Amniotic stem cell (primary cell): ENCODE results near the gene CEP112.
"Not testable (repeated sequence)": the region's sequence is repeated elsewhere in the genome, so short reads cannot be mapped to it uniquely, and the experiment has no call there.

Experiments used
- DNase-seq: peaks from one replicate; lab custom pipeline; 2025; lab: John Stamatoyannopoulos, UW

CEP112 gene

GRCh38 chr17:65737451-65737850, 454.5 kb downstream of the CEP112 start:
- DNase-seq = no peak

DNA sequence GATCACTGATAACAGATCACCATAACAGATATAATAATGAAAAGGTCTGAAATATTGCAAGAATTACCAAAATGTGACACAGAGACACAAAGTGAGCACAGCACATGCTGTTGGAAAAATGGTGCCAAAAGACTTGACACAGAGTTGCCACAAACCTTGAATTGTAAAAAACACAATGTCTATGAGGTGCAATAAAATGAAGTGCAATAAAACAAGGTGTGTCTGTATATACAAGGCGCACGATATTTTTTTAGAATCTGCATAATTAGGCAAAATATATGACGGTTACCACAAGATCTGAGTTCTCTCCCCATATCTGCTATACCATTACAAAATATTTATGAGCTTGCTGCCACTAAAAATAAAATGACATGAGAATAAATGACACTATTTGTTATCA, 458.6 kb downstream of the CEP112 start:
- no peak for DNase-seq

DNA sequence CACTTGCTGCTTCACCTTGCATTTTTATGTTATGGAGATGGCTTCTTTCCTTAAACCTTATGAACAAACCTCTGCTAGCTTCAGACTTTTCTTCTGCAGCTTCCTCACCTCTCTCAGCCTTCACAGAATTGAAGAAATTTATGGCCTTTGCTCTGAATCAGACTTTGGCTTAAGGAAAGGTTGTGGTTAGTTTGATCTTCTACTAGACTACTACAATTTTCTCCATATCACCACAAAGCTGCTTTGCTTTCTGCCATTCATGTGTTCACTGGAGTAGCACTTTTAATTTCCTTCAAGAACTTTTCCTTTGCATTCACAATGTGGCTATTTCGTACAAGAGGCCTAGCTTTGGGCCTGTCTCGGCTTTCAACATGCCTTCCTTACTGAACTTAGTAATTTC, 459.3 kb downstream of the CEP112 start:
- DNase-seq = not testable (repeated sequence)

DNA sequence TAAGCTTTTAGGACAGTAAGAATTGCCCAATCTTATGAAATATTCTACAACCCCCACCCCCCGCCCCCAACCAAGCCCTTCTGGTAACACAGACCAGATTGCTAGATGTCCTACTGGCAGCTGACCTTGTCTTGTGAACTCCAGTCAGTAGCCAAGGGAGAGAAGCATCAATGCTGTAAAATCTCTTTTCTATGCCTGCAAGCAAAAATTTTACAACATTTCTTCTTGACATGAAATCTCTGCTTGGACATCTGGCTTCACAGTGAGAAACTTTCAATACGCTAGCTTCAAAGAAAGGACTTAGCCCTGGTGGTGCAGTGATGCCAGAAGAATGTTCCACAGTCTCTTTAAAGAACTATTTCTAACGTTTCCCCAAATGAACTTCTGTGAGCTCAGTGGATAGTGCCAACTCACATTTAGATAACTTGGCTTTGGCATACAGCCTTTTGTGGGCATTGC, 461.2 kb downstream of the CEP112 start:
- DNase-seq = no peak

DNA sequence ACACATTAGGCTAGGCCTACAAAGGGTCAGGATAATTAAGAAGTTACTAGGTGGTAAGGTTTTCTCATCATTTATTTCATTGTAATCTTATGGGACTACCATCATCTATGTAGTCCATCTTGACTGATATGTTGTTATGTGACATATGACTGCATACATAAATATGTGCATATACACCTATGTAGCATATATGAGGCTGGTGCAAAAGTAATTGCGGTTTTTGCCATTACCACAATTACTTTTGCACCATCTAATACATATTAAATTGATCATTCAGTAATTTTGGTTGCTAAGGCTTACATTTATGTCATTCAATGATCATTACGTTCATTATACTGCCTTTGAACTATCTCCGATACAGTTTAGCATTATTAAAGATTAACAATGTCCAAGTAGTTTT, 462.7 kb downstream of the CEP112 start:
- DNase-seq = no peak

DNA sequence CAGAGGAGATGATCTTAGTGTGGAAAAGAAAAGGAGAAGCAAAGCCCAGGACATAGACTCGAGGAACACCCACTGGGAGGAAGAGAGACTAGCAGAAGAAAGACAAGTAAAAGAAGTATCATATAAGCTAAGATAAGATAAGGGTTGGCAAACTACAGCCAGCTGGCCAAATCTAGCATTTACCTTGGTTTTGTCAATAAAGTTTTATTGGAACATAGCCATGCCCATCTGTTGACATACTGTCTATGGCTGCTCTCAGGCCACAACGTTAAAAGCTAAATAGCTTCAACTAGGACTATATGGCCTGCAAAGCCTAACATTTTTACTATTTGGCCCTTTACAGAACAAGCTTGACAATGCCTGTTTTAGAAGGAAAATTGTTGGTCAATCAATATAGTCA, 464.1 kb downstream of the CEP112 start:
- DNase-seq = no peak

DNA sequence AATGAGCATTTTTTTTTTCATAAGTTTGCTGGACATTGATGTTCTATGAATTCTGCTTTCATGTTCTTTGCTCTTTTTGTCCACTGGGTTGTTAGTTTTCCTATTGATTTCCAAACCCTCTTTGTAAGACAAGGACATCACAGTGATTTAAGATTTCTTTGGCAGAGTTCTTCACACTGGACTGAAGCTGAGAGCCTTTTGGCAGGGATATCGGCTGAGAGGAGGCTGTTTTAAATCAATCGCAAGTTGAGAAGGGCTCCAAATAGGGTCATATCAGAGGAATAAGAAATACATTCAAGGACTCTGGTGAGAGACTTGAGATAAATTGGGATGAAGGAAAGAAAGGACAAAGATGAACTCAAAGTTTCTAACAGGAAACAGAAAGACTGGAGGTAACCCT, 464.7 kb downstream of the CEP112 start:
- no peak for DNase-seq

DNA sequence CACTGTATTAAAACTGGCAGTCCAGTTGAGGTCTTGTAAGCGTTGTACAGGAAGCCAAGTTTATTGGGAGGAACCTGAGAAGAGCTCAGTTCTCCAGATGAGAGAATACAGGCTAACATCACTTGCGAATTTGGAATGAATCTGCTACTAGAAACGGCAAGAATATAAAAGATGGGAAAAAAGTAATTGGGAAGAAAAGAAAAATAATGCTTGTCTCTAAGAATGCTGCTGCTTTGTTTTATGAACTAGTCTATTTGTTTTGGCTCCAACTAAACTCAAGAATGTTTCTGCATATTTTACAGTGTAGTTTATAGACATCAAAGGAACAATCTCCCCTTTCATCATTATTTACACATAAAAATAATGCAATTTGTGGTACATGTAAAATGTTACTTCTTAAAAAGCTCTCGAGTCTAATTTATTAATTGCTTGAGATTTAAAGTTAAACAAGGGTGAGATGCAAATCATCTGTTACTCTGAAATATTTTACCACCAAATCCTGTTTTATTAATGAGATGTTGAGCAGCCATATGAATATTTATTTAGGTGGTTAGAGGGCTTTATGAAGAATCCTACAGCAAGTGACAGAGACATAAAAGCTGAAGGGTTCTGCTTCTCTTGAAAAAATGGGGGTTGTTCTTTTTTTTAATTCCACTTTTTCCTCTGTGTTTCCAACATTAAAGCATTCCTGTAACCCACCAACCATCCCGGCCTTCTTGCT, 468.3 kb downstream of the CEP112 start:
- DNase-seq = no peak

DNA sequence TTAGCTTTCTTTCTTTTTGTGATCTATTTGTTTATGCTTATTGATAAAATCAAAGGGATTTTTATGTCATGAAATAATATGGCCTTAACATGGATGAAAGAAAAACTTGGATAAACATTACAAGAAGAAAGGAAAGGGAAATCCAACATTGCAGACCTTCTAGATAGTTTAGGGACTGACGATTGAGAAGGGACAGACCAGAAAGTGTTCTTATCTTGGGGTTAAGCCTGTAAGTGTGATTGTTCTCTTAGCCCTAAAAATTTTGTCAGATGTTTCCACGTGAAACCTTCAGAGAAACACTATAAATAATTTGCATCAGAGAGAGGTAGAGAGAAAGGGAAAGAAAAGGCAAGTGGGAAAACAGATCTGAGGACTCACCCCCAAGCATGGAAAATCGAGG, 473.3 kb downstream of the CEP112 start:
- DNase-seq = no peak

DNA sequence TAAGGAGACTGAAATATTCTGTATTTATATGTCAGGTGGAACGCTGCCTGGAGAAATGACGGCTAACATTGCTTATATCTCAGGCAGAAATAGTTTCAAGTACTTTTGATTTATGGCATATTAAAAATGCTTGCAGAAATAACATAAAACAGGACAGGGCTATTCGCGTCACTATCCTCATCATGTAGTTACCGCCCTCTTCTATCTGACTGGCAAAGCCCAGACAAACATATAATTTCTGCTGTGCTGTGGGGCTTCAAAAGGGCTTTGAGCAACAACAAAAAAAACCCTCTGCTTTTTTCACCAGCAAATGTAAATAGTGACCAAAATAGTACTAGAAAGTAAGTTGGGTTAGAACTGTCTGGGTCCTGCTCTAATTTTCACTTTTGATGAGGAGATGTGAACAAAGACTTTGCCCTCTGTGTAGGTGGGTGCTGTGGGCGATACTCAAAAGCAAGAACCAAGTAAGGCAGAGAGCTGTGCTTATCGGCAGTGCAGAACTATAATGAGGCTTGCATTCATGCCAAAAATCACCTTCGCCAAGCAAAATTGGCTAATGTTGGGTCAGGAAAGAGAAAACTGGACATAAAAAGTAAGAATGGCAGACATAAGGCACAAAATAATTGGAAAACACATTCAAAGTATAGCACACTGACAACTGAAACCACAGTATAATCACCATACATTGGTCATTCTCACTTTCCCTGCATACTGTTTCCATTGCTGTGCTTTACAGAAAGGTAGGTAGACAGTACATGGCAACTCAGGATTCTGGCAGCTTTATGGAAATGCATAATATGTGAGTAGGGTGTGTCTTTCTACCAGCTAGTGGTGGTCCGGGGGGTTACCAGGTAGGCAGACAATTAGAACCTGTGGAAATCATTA, 479.3 kb downstream of the CEP112 start:
- DNase-seq = no peak

GRCh38 chr17:65711671-65712276, 480.2 kb downstream of the CEP112 start:
- DNase-seq = no peak

GRCh38 chr17:65707780-65708179, 484.2 kb downstream of the CEP112 start:
- no peak for DNase-seq

DNA sequence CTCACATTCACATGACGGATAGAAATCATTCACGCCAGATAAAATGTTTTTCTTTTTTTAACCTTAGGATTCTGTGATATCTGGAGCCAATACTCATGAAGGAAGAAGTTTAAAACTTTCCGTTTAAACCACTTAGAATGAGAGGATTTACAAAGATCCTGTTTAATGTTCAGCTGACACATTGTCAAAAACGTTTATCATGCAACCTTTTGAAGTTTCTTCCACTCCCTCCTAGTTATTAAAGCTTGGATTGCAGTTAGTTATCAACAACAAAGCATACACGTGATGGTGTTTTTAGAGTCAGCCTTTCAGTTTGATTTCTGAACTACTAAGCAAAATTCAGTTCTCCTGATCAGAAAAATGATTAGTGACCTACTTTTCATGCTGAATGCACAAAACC, 487.2 kb downstream of the CEP112 start:
- DNase-seq = no peak

DNA sequence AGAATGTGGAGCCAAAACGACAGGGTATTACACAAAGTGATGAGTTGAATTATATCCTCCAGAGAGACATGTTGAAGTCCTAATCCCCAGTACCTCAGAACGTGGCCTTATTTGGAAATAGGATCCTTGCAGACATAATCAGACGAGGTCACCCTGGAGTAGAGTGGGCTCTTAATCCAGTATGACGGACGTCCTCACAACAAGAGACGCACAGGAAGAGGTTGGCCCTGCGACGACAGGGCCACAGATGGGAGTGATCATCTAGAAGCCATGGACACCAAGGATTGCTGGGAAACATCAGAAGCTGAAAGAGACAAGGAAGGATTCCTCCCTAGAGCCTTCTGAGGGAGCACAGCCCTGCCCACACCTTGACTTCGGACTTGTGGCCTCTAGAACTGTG, 488.0 kb downstream of the CEP112 start:
- no peak for DNase-seq

DNA sequence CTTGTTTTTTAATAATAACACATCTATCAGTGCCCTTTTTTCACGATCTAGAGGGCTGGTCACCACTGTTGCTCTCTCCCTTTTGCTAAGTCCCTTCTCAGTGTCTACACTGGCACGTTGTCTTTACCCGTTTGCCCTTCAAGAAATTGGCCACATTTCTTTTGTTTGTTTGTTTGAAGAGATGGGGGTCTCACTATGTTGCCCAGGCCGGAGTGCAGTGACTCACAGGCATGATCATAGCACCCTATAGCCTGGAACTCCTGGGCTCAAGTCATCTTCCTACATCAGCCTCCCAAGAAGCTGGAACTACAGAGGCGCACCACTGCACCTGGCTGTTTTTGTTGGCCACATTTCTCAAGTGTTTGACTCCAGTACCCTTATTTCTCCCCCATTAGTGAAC, 492.5 kb downstream of the CEP112 start:
- DNase-seq = no peak

DNA sequence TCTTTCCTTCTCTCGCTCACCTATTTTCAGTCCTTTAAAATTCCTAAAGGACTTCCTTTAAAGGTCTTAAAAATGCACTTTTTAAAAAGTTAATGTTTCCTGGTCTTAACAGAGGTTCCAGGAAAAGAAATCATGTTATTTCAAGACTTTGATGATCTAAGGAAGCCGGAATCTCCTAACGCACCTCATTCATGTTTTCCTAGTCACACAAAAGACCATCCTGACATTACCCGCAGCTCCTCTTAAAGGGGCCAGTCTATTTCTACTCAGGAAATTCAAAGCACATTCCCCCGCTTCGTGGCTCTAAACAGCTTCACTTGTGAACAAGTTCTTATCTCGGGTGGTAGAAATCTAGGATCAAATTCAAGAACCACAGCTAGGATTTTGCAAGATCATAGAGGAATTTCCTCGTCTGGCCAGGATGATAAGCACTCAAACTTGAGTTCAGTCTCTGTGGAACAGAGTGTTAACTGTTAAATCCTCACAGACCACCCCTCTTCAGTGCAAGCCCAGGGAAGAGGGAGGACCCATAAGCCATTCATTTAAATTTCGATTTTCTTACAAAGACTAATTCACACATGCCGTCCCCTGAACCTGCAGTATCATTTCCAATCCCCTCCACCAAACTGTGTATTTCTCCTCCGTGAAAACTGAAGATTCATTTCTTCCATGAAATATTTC, 493.4 kb downstream of the CEP112 start:
- no peak for DNase-seq

GRCh38 chr17:65697661-65698060, 494.3 kb downstream of the CEP112 start:
- DNase-seq = no peak

DNA sequence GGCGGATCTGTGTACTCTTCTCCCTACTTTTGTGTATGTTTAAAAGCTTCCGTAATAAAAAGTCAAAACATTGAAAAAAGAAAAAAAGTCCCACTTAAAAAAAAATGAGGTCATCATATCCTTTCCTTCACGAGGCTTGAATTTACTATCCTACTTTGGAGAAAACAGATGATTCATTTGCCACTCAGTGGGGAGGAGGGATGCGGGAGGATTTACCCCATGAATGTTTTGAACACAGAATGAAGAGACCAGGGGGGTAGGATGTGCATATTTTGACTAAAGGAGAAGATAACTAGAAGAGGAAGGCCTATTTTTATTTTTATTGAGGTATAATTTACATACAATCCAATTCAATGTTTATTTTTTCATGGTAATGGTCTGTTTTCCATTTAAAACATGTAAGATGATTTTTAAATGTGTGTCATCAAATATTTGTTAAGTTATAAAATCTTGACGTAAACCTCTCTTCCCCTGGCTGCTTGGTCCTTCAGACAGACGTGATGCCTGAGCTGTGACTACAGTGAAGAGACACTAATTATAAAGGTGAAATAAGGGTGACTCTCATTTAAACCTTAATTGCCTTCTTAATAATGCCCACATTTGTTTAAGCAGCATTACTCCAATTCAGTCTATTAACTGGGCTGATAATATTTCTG, 495.1 kb downstream of the CEP112 start:
- DNase-seq = peak; percentile 28

- DNase-seq = no peak
These were observed 497.3 kb downstream of the CEP112 start for GRCh38 chr17:65694601-65695000.

DNA sequence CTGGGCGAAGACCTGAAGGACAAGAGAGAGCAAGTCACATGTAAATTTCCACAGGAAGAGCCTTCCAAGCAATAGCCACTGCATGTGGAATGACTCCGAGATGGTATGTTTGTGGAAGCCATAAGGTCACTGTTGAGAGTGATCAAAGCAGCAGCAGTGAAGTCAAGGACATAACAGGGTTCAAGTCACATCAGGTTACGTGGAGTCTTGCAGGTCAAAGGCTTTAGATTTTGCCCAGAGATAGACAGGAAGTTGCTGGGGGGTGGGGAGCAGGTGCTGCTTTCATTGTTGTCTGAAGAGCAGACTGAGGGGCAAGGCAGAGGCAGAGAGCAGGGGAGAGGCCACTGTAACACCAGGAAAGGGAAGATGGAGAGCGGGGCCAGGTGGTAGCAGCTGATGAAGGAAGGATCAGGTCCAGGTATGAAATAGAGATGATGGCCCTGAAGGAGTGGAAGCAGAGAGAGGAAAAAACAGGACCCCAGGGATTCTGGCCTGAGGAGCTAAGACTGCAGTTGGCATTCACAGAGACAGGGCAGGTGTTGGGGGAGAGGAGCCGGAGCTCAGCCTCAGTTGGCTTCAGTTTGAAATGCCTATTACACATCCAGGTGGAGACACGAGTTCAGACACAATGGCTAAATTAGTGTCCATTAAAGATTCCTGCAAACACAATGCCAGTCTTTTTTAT, 501.2 kb downstream of the CEP112 start:
- DNase-seq = no peak

- DNase-seq = no peak
These were observed 503.6 kb downstream of the CEP112 start for GRCh38 chr17:65688307-65688706.
